Kasumi-1 (cell line): Measurements from ENCODE around the gene FTO.

ENCODE experiments used
- DNase-seq, 2 experiments: peaks; one replicate each; lab custom pipeline; 2025; lab: John Stamatoyannopoulos, UW

Gene FTO

GRCh38 chr16:53901408-53901807, 197.5 kb downstream of the FTO start:
- no peak for DNase-seq

- DNase-seq, result no peak
Measured at GRCh38 chr16:53904533-53904932, 200.6 kb downstream of the FTO start.

DNA sequence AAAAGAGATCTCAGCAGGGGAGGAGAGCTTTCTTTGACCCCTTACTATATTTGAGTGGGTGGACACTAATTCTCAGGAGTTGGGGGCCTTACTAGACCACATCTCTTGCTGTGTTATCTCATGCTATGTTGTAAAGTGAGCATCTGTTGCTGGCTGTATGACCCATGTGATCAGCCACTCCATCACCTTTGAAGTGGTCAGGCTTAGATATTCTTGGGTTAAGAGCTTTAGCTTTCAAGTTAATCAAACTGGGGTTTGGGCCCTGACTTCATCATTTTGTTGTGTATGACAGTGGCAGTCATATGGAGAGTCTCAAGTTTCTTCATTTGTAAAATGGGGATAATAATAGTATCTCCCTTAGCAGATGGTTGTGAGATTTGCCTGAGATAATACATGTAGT, 201.1 kb downstream of the FTO start:
- DNase-seq, result no peak

- DNase-seq, result no peak
Measured at GRCh38 chr16:53908731-53909130, 204.8 kb downstream of the FTO start.

DNA sequence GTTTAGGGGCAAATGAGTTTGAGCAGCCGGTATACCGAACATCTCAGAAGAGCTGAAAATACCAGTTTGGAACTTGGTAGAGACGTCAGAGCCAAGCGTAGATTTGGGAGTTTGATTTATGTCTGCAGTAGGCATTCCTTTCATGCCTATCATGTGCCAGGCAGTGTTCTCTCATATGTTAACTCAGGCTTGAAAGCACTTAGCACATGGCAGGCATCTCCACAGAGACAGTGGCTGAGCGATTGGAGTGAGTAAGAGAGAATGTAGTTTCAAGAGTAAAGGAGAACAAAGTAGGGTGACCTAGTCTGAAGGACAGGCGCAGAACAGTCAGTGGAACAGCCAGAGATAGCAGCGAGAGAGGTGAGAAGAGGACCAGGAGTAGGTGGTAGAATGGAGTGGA, 207.0 kb downstream of the FTO start:
- no peak for DNase-seq

- DNase-seq, result peak in 1 of 2 experiments; percentile 15
Measured at GRCh38 chr16:53911513-53911912, 207.6 kb downstream of the FTO start.

DNA sequence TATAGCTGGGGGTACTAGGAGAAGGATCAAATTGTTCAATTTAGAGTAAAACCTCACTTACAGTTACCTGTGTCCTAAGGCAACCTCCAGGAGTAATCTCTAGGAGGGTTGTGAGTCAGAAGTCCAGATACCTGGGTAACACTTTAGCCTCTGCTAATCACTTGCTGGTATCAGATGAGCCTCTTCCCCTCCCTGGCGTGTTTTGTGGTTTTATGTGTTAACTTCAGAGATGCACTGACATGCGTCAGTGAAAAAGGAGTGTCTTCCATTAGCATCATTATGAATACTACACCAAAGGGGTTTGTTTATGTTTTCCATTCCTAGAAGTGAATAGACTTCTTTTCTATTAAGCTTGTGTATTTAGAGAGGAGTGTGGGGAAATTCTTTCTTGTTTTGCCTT, 208.2 kb downstream of the FTO start:
- no peak for DNase-seq

DNA sequence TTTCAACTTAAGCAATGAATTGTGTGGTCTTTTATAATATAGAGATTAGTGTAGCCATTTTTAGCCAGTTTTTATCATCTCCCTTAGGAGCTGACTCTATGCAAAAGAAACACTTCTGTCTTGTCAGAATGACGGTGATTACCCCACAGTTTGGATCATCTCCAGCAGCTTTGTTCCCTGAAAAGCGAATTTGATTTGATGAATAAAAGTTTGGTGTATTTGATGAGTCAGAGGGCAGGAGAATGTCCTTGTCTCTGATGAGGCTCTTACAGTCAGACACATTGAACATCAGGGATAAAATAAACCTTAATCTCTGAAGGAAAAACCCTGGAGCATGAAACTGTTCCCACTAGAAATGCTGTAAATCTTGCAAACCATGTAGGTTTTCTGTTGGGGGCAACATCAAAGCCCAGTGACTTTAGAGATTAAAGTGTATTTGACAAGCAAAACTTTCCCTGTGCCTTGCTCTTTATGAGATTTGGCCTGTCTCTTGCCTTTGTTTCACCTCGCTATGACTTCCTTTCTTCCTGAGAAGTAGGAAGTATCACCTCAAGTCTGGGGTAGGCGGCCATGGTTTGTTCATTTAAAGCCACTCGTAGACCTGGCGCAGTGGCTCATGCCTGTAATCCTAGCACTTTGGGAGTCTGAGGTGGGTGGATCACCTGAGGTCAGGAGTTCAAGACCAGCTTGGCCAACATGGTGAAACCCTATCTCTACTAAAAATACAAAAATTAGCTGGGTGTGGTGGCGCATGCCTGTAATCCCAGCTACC, 209.3 kb downstream of the FTO start:
- DNase-seq, result no peak

DNA sequence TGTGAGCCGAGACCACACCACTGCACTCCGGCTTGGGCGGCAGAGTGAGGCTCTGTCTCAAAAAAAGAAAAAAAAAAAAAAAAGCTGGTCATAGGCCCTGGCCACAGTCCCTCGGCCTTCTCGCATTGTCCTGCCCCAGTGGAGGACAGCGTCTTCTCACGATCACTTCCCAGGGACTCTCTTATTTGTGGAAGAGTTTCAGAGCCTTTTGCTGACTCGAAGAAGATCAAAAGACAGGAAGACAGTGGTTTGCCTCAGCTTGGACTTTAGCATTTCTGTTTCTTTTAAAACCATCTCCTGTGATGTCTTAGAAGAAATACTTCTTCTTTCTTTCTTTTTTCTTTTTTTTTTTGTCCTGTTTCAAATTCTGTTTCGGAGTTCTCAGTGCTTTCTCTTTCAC, 210.0 kb downstream of the FTO start:
- no peak for DNase-seq

DNA sequence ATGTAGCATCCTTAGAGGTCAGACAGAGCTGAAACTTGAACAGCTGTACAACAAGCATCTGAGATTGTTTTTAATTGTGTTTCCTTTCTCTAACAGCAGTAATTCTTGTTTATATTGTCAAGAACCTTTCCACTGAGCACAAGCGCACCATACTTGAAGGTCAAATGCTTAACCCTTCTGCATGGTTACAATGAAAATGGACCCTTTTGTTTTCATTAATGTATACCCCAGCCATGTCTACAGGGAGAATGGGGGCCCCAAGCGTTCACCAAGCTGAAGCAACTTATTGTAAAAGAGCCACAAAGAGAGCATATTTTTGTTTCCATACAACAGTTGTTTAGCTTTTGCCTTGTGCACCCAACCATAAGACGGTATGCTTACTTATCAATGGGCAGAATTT, 210.8 kb downstream of the FTO start:
- no peak for DNase-seq

GRCh38 chr16:53915452-53916160, 211.7 kb downstream of the FTO start:
- DNase-seq, result no peak

GRCh38 chr16:53920988-53921387, 217.0 kb downstream of the FTO start:
- DNase-seq, result no peak

GRCh38 chr16:53922067-53922806, 218.3 kb downstream of the FTO start:
- DNase-seq, result no peak

DNA sequence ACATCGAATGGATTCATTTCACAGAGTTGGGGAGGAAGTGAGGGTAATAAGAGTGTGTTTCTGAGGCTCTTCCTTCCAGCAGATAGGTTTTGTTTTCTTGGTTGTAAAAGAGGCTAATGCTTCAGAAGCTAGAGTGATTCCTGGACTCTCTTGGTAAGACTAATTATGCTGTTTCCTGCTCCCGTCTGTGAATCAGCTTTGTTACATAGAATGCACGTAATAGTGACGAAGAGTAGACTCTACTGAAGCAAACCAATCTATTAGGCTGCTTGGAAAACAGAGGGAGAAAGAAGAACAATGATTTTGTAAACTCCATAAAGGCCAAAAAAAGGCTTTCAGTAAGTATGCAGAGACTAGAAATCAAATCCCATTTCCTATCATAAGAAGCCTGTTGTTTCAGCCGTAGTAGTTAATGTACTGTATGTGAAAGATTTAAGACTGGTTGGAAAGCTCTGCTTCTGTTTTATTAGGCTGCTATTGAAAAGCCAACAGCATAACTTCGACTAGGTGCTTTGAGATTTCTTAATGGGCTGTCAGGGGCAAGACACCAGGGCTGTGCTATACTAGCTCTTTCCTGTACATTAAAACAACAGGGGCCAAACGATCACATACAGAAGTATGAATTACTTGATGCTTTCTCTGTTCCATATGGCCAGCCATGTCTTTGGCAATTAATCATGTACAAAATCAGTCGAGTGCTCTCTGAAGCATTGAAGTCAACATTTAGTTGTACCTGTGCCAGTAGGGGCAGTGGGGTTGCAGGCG, 219.0 kb downstream of the FTO start:
- DNase-seq, result no peak

- DNase-seq, result no peak
Measured at GRCh38 chr16:53924331-53925106, 220.6 kb downstream of the FTO start.

DNA sequence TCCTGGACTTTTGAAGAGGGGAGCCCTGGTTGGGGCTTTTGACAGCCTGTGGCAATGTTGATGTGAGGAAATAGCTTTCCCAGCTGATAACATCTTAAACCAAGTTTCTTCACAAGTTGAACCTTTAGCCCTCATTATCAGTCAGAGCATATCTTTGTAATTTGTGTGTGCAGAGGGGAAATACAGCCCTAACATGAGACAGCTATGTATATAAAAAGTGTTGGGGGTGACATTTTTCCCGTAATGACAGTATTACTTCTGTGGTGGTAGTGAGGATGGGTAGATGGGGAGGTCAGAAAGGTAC, 221.1 kb downstream of the FTO start:
- no peak for DNase-seq

DNA sequence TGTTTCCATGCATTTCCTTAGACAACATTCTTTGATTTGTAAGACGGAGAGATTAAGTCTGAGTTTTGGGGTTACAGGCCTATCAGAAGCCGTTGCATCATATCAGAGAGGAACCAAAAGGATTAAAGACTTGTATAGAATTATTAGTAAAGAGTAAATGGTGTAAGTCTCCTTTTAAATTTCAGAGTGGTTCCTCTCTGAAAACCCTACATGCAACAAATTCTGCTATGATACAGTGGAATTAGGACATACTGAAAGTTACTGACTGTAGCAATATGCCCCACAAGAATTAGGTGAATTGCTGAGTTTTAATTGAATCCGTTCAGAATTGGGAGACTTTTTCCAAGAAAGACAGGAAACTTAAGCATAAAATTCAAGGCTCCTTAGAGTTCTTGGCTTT, 221.6 kb downstream of the FTO start:
- no peak for DNase-seq

DNA sequence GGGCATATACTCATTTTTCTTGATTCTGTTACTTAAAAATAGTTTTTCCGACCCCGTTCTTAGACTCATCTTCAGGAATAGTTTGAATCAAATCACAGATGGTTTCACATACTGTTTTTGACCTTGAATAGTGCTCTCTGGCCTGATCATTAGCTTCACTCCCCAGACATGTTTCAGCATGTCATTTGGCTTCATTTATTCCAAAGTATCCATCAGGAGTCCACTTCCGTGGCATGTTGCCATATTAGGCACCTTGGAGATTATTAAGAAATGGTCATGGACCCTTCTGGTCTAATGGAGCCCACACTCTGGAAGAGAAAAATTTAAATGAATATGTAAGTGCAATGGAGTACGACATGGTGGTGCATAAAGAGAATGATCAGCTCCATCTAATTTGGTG, 222.3 kb downstream of the FTO start:
- DNase-seq, result no peak

DNA sequence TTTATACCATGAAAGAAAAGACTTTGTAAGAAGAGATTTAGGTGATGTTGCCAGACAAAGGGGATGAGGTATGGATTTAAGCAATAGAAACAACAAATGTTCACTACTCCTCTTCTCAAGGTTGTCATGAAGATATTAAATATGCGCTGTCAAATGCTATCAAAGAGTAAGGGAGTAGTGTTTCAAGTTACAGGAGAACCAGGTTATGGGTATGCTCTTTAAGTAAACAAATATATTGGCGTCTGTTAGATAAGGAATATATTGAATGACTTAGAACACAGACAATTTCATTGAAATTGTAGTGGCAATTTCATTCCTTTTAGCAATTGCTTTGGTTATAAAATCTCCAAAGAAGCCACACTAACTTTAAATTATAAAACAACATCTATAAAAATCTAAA, 229.0 kb downstream of the FTO start:
- DNase-seq, result no peak

DNA sequence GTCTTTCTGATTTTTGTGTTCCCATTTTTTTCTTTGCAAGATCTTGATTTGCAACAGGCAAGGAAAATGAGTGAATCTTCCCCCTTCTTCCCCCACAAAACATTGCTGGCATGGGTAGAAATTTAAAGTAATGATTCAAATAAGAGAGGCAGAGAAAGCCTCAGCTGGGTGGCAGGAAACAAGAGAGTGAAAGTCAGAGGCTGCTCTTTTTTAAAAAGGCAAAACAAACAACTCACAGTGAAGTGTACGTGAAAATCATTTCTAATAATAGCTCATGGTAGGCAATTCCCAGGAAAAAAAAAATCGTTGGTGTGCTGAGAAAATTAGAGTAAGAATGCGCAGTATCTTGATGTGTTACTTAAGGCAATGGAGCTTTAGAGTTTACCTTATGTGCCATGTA, 229.5 kb downstream of the FTO start:
- no peak for DNase-seq

GRCh38 chr16:53936052-53936451, 232.1 kb downstream of the FTO start:
- no peak for DNase-seq

- no peak for DNase-seq
Measured at GRCh38 chr16:53936529-53936928, 232.6 kb downstream of the FTO start.
